Fibroblast of lung (primary cell): Measurements from ENCODE around the gene UNC45A. TPM values are rescaled to one million over a fixed set of nuclear protein-coding genes. Genes with fewer than 3 reads are reported as not detected.
"Not testable (repeated sequence)": the region's sequence is repeated elsewhere in the genome, so short reads cannot be mapped to it uniquely, and the experiment has no call there.

Source experiments
- DNase-seq, 2 donors: peaks; one replicate each; pipeline versions ENCODE4 v3.0.0 to v3.0.0-alpha.2; 2010; ENCODE audit warnings: low read depth in 2 of 2
- H2AFZ ChIP-seq: 2 replicates; pipeline ENCODE4 v1.5.1; 2012; ENCODE audit warnings: low read length, control low read depth, inconsistent platforms
- H3K27ac ChIP-seq: 2 replicates; pipeline ENCODE4 v1.5.1; 2011; ENCODE audit warnings: low read length, control low read depth; ENCODE audit not compliant: insufficient read depth
- H3K27me3 ChIP-seq: 2 replicates; pipeline ENCODE4 v1.5.1; 2011; ENCODE audit warnings: mild to moderate bottlenecking, low read length; ENCODE audit not compliant: control insufficient read depth, insufficient read depth
- H3K36me3 ChIP-seq: 2 replicates; pipeline ENCODE4 v1.5.1; 2011; ENCODE audit warnings: low read length; ENCODE audit not compliant: control insufficient read depth, insufficient read depth
- H3K4me1 ChIP-seq: 2 replicates; pipeline ENCODE4 v1.5.1; 2011; ENCODE audit warnings: low read length; ENCODE audit not compliant: control insufficient read depth, insufficient read depth; ENCODE audit errors: extremely low read depth
- H3K4me2 ChIP-seq: 2 replicates; pipeline ENCODE4 v1.5.1; 2011; ENCODE audit warnings: low read length, control low read depth; ENCODE audit not compliant: insufficient read depth; ENCODE audit errors: extremely low read depth
- H3K4me3 ChIP-seq, 4 experiments: fragments of 200-600 bp in 1 of 4; sonication (generic) in 1 of 4; replicated peaks in 1 of 4; 2 replicates each; pipeline ENCODE4 v1.5.1; 2011 to 2016; ENCODE audit warnings: low read length in 4 of 4, low read depth in 3 of 4, mild to moderate bottlenecking in 3 of 4, control low read depth in 2 of 4, inconsistent platforms in 1 of 4, mixed read lengths in 1 of 4; ENCODE audit not compliant: insufficient read depth in 1 of 4; ENCODE audit errors: control extremely low read depth in 1 of 4
- H3K79me2 ChIP-seq: 2 replicates; pipeline ENCODE4 v1.5.1; 2012; ENCODE audit warnings: mild to moderate bottlenecking, low read length, inconsistent platforms; ENCODE audit not compliant: control insufficient read depth, insufficient read depth
- H3K9ac ChIP-seq: 2 replicates; pipeline ENCODE4 v1.5.1; 2011; ENCODE audit warnings: mild to moderate bottlenecking, low read length, control low read depth; ENCODE audit not compliant: insufficient read depth
- H3K9me3 ChIP-seq: 2 replicates; pipeline ENCODE4 v1.5.1; 2012; ENCODE audit warnings: low read depth, low read length; ENCODE audit not compliant: control insufficient read depth, insufficient read depth
- H4K20me1 ChIP-seq: 2 replicates; pipeline ENCODE4 v1.5.1; 2011; ENCODE audit warnings: low read length; ENCODE audit not compliant: control insufficient read depth, insufficient read depth; ENCODE audit errors: extremely low read depth
- CTCF ChIP-seq, 2 donors: IDR thresholded peaks in 1 of 2; conservative IDR thresholded peaks in 1 of 2; 1 replicate in 1 of 2; 2 replicates in 1 of 2; pipeline ENCODE4 v1.5.1; 2011 to 2012; ENCODE audit warnings: low read length in 2 of 2, control low read depth in 1 of 2, inconsistent platforms in 1 of 2, low read depth in 1 of 2, mild to moderate bottlenecking in 1 of 2
- EZH2 ChIP-seq: IDR thresholded peaks from 2 replicates; pipeline ENCODE4 v1.5.1; 2012; ENCODE audit warnings: low read length, control low read depth, mild to moderate bottlenecking; ENCODE audit errors: missing control alignments
- polyA plus RNA-seq, 2 donors: library from polyadenylated mRNA; depleted of rRNA in 1 of 2; stranded (reverse) in 1 of 2; unstranded in 1 of 2; fragments of >200 nt; gene quantifications; 2 replicates each; pipeline ENCODE4 v1.2.1, GENCODE V29; 2011 to 2012; ENCODE audit warnings: missing spikeins in 1 of 2
- total RNA-seq: library from RNA; depleted of rRNA; stranded (reverse); fragments of >200 nt; gene quantifications from 2 replicates; pipeline ENCODE4 v1.2.1, GENCODE V29; 2014

Gene UNC45A
- total and polyA plus RNA-seq, 2 donors (not counting 1 experiment from before 2014, with no cell fraction given), result 41.7 to 104 TPM

GRCh38 chr15:90895571-90896117 is 39.4 kb upstream of the UNC45A start:
- no peak for DNase-seq
- Histone ChIP-seq H2AFZ (no peak overlapping the region), H3K27me3 (no peaks in the 10 kb centered on the region), H3K9ac (no peak overlapping the region), H4K20me1 (no peaks in the 10 kb centered on the region), H3K36me3 (peaks cover 15% of the 10 kb centered on the region), H3K27ac (no peak overlapping the region), H3K4me2 (no peak overlapping the region), H3K4me3 (no peak overlapping the region), H3K9me3 (no peaks in the 10 kb centered on the region), H3K4me1 (no peaks in the 10 kb centered on the region), H3K79me2 (no peaks in the 10 kb centered on the region)
- no peak for TF ChIP-seq CTCF (conservative IDR thresholded peaks at IDR 0.05 in 1 of 2, IDR thresholded peaks at IDR 0.05 in 1 of 2; ENCODE audit: low read depth in 1 of 2, low read length in 2 of 2)
- TF ChIP-seq EZH2, result no peak

- H3K27me3 ChIP-seq, H4K20me1 ChIP-seq, H3K4me2 ChIP-seq, H3K9me3 ChIP-seq, H2AFZ ChIP-seq, H3K9ac ChIP-seq, H3K4me3 ChIP-seq, DNase-seq, H3K79me2 ChIP-seq, H3K27ac ChIP-seq, H3K4me1 ChIP-seq: not testable (repeated sequence)
- peaks cover 15% of the 10 kb centered on the region for H3K36me3 ChIP-seq
Observed at GRCh38 chr15:90897131-90897655, 37.9 kb upstream of the UNC45A start.

GRCh38 chr15:90901175-90902039 is 33.7 kb upstream of the UNC45A start:
- Histone ChIP-seq H3K9me3 (no peaks in the 10 kb centered on the region), H3K4me3 (peak overlapping the region in 2 of 4 experiments; percentile 70 to 75), H3K36me3 (peaks cover 8% of the 10 kb centered on the region), H3K27ac (no peak overlapping the region), H3K27me3 (no peaks in the 10 kb centered on the region), H2AFZ (peak overlapping the region; percentile 19), H3K4me2 (peak overlapping the region; percentile 86), H3K9ac (no peak overlapping the region), H3K79me2 (no peaks in the 10 kb centered on the region), H4K20me1 (no peaks in the 10 kb centered on the region), H3K4me1 (no peaks in the 10 kb centered on the region)
- DNase-seq, result no peak
- TF ChIP-seq EZH2 (no peak), CTCF (conservative IDR thresholded peaks at IDR 0.05 in 1 of 2, IDR thresholded peaks at IDR 0.05 in 1 of 2; ENCODE audit: low read depth in 1 of 2, low read length in 2 of 2) (no peak)
